HUES6 (cell line): ENCODE data around the gene EHF.

Experiments
- H3K27ac ChIP-seq: 2 replicates; pipeline ENCODE4 v1.7.0; 2013; ENCODE audit warnings: low read depth, mild to moderate bottlenecking, low read length, inconsistent platforms
- H3K27me3 ChIP-seq: 2 replicates; pipeline ENCODE4 v1.6.1; 2013; ENCODE audit warnings: low read length; ENCODE audit not compliant: control insufficient read depth, insufficient read depth
- H3K36me3 ChIP-seq: 2 replicates; pipeline ENCODE4 v1.6.1; 2013; ENCODE audit warnings: low read length; ENCODE audit not compliant: control insufficient read depth, insufficient read depth
- H3K4me1 ChIP-seq: 2 replicates; pipeline ENCODE4 v1.6.1; 2013; ENCODE audit warnings: low read length; ENCODE audit not compliant: control insufficient read depth, insufficient read depth
- H3K4me3 ChIP-seq: 2 replicates; pipeline ENCODE4 v1.5.1; 2013; ENCODE audit warnings: low read depth, low read length
- H3K9ac ChIP-seq: one replicate; pipeline ENCODE4 v1.6.1; 2013; ENCODE audit warnings: mild to moderate bottlenecking, low read length
- H3K9me3 ChIP-seq: 2 replicates; pipeline ENCODE4 v1.6.1; 2013; ENCODE audit warnings: low read depth, low read length; ENCODE audit not compliant: control insufficient read depth, insufficient read depth

Gene EHF

DNA sequence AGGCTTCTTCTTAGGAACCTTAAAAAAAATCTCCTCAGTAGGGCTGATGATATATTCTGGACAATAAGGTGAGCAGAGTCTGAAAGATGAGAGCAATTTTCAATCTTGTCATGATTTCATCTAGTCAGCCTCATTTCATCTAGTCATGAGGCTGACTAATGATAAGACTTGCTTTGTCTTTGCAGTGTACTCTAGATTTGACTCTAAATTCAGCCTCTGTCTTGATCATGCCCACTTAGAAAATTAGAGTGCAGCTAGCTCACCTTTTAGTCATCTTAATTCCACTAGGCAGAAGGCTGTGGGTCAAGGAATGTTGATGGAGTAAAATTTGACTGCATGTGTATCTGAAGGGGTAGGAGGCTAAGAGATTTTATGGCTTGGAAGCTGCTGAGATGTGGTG is 5.5 kb downstream of the EHF start:
- Histone ChIP-seq H3K27me3 (no peaks in the 10 kb centered on the region), H3K9me3 (no peaks in the 10 kb centered on the region), H3K4me3 (no peak overlapping the region), H3K9ac (no peak overlapping the region), H3K27ac (no peak overlapping the region), H3K4me1 (no peaks in the 10 kb centered on the region), H3K36me3 (no peaks in the 10 kb centered on the region)

DNA sequence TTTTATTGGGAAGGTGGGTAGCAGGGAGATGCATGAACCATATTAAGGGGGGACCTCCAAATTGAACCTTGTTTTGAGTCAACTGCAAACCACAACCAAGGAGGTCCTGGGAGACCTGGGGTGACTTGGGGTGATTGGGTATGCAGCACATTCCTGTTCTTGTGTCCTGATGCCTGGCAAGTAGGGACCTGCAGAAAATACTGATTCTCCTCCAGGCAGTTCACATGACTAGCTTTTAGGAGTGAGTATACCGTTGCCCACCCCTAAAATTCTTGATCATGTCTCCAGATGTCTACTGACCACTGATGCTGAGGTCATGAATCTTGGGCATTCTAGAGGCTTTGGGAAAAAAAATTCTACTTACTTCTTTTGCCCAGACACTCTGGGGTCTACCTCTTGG is 6.3 kb downstream of the EHF start:
- Histone ChIP-seq H3K4me1 (peaks cover 3% of the 10 kb centered on the region; the same call in 1 of the 2 replicates), H3K4me3 (no peak overlapping the region), H3K27me3 (no peaks in the 10 kb centered on the region), H3K36me3 (no peaks in the 10 kb centered on the region), H3K9ac (no peak overlapping the region), H3K9me3 (no peaks in the 10 kb centered on the region), H3K27ac (no peak overlapping the region)

DNA sequence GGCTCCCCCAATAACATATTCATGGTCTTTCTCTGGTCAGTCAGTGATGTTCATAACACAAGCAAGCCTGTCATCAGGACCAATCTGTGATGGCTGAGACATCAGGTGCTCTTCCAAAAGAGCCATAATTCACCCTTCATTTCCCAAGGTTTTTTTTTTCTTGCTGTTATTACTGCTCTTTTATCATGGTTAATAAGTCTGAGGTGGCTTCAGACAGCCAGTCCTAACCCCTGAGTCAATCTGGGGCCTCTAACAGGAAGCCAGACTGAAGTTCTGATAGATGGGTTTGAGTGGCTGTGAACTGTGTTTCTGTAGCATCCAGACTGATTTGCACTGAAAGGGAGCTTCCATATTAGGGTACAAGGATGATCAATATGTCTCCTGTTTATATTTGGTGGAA is 8.8 kb downstream of the EHF start:
- Histone ChIP-seq H3K4me3 (no peak overlapping the region), H3K36me3 (no peaks in the 10 kb centered on the region), H3K9me3 (no peaks in the 10 kb centered on the region), H3K9ac (no peak overlapping the region), H3K27me3 (no peaks in the 10 kb centered on the region), H3K4me1 (peaks cover 8% of the 10 kb centered on the region; the same call in 1 of the 2 replicates), H3K27ac (no peak overlapping the region)

DNA sequence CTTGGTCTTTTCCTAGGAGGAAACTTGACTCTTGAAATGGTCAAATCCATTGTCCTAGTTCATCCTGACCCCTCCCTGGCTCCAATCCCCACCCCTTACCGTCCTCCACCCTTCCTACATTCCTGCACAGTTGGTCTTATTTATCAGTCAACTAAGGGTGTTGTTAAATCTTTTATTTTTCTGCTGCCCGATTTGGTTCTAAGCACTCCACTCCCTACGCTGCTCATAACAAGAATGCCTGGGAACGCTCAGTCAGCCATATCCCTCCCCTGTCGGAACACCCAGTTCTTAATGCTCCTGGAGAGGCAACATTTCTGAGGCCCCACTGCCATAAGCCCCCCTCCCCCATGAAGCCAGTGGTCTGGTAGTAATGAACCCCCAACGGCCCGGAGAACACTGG is 9.7 kb downstream of the EHF start:
- Histone ChIP-seq H3K4me1 (peaks cover 8% of the 10 kb centered on the region; the same call in 1 of the 2 replicates), H3K4me3 (no peak overlapping the region), H3K36me3 (no peaks in the 10 kb centered on the region), H3K27me3 (no peaks in the 10 kb centered on the region), H3K9me3 (no peaks in the 10 kb centered on the region), H3K27ac (no peak overlapping the region), H3K9ac (no peak overlapping the region)

DNA sequence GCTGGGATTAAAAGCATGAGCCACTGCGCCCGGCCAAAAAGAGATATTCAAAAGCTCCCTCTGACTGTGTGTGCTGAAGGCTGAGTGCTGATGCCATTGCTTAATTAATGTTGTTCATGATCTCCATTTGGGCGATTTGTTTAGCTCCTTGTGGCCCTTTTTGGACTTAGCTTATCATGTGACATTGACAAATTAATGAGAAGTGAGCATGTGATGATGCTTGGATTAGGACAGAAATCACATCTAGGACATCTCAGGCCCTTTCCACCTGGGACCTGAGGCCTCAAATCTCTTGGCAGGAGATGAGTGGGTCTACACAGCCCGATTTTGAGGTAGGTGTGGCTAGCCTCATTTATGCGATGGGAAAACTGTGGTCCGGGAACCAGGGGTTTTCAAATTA is 10.4 kb downstream of the EHF start:
- Histone ChIP-seq H3K36me3 (no peaks in the 10 kb centered on the region), H3K27me3 (no peaks in the 10 kb centered on the region), H3K4me3 (no peak overlapping the region), H3K27ac (no peak overlapping the region), H3K4me1 (peaks cover 8% of the 10 kb centered on the region; the same call in 1 of the 2 replicates), H3K9ac (no peak overlapping the region), H3K9me3 (no peaks in the 10 kb centered on the region)

DNA sequence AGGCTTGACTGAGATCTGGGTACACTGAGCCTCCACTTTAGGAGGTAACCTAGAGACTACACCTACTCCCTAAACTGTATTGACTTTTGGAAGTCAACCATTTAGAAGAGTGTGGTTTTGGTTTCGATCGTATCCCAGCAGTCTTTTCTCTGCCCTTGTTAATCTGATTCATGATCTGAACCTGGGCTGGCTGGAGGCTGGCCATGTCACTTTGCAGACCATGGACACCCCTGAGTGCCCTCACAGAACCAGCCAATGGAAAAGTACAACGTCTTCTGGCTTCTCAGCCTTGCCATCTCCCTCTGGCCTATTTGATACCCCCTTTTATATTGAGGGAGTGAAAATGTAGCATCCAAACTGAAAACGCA is 10.8 kb downstream of the EHF start:
- no peak overlapping the region for H3K4me3 ChIP-seq
- H3K4me1 ChIP-seq, result peaks cover 8% of the 10 kb centered on the region; the same call in 1 of the 2 replicates
- H3K36me3 ChIP-seq, result no peaks in the 10 kb centered on the region
- no peak overlapping the region for H3K9ac ChIP-seq
- no peaks in the 10 kb centered on the region for H3K27me3 ChIP-seq
- no peaks in the 10 kb centered on the region for H3K9me3 ChIP-seq
- no peak overlapping the region for H3K27ac ChIP-seq

DNA sequence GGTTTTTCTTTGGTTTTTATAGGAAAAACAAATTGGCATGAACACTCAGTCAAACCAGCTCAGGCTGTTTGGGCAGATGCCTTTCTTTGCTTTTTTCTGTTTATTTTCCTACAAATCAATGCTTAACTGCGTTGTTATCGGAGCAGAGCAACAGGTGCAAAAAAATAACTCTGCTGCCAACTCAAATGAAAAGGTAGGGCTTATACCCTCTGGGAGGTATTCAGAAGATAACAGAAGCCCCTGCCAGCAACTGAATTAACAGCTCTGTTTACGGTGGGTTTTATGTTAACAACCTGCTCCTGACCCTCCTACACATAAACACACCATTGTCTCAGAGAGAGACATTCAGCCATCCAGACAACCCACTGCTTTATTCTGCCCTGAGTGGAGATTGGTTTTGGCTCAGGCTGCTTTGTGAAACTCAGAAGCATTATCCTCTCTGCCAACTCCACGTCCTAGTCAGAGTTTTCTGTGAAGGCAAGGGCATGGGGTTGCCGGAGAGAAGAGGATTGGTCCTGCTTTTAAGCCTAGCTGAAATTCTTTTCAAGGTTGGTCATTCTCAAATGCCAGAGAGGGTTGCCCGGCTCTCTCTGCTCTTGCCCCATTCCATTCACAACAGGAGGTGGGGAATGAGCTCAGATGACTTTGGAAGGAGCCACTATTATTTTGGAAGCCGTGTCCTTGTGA is 11.4 kb downstream of the EHF start:
- Histone ChIP-seq H3K4me3 (no peak overlapping the region), H3K4me1 (peaks cover 8% of the 10 kb centered on the region; the same call in 1 of the 2 replicates), H3K27me3 (no peaks in the 10 kb centered on the region), H3K27ac (no peak overlapping the region), H3K9me3 (no peaks in the 10 kb centered on the region), H3K9ac (no peak overlapping the region), H3K36me3 (no peaks in the 10 kb centered on the region)

DNA sequence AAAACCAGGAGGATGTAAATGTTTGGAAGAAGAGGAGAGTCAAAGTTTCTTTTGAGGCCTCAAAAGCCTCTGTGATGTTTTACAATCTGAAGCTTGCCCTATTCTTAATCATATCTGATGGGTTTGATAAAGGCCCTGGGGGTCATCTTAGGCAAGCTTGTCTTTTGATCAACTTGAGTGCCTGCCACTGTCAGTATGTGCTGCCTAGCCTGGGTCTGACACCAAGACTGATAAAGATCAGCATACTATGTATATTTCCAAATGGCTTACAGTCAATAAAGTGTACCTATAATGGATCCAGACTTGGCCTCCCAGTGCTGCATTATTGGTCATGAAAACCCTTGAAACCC is 12.7 kb downstream of the EHF start:
- Histone ChIP-seq H3K4me3 (no peak overlapping the region), H3K4me1 (peaks cover 8% of the 10 kb centered on the region; the same call in 1 of the 2 replicates), H3K27ac (no peak overlapping the region), H3K9me3 (no peaks in the 10 kb centered on the region), H3K36me3 (no peaks in the 10 kb centered on the region), H3K27me3 (no peaks in the 10 kb centered on the region), H3K9ac (no peak overlapping the region)

DNA sequence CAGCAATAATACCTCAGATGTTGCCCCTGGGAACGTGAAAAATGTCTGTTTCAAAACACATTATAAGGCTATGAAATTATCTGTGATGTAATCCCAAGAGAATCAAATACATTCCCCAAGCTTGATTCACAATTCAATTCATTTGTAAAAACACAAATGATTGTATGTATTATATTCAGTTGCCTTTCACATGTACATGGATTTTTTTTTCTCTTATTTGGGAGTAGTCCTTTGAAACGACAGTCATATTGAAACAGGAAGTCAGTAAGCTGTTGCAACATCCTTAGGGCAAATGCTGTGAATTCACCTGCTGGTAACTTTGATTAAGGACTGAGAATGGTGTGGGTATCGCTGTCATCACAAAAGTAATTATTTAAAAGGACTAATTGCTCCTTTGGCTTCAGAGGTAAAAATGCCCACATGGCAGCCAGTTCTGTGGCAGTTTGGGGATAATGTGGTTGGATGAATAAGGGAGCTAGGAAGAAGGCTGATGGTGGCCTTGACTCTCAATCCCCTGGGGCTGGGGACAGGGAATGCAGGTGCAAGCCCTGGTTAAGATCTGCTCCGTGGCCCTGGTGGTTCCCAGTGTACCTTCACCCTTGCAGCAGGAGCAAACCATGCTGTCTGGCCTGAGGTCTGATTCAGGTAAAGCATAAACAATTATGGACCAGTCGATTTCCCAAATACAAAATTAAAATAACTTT is 13.2 kb downstream of the EHF start:
- peaks cover 8% of the 10 kb centered on the region; the same call in 1 of the 2 replicates for H3K4me1 ChIP-seq
- H3K9ac ChIP-seq, result no peak overlapping the region
- no peak overlapping the region for H3K27ac ChIP-seq
- no peaks in the 10 kb centered on the region for H3K27me3 ChIP-seq
- no peaks in the 10 kb centered on the region for H3K9me3 ChIP-seq
- no peaks in the 10 kb centered on the region for H3K36me3 ChIP-seq
- no peak overlapping the region for H3K4me3 ChIP-seq

DNA sequence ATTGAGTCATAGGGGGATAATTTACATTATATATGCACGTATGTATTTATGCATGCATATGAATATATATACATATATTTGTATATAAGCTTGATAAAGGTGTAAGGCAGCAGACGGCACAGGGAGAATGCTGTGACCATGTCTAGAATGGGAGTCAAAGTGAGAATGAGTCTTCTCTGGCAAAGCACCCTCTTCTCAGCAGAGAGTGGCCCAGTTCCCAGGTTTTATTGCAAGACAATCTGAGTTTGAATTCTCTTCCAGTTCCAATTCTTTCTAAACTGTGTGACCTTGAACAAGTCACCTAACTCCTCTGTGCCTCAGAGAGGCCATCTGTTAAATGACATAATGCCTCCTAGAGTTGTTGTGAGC is 13.8 kb downstream of the EHF start:
- Histone ChIP-seq H3K9ac (no peak overlapping the region), H3K27me3 (no peaks in the 10 kb centered on the region), H3K36me3 (no peaks in the 10 kb centered on the region), H3K9me3 (no peaks in the 10 kb centered on the region), H3K4me1 (peaks cover 8% of the 10 kb centered on the region; the same call in 1 of the 2 replicates), H3K27ac (no peak overlapping the region), H3K4me3 (no peak overlapping the region)

DNA sequence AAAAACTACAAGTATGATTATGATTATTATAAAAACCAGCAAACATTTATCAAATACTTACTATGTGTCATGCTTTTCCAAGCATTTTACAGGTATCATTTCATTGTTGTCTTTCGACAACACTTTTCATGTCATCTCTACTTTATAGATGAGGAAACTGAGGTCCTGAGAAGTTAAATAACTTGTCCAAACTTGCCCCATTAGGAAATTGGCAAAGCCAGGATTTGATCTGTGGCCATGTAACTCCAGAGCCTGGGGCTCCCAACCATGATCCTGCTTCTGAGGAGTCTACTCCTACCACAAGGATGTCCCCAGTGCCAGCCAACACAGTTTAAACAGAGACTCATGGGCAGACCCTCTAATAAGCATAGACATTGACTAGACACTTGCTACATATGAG is 15.2 kb downstream of the EHF start:
- no peak overlapping the region for H3K9ac ChIP-seq
- no peak overlapping the region for H3K27ac ChIP-seq
- no peaks in the 10 kb centered on the region for H3K36me3 ChIP-seq
- no peaks in the 10 kb centered on the region for H3K27me3 ChIP-seq
- no peak overlapping the region for H3K4me3 ChIP-seq
- no peaks in the 10 kb centered on the region for H3K9me3 ChIP-seq
- peaks cover 11% of the 10 kb centered on the region; the same call in 1 of the 2 replicates for H3K4me1 ChIP-seq
